Measurements from ENCODE around the gene FAM171A1.
"Not testable (repeated sequence)": the region's sequence is repeated elsewhere in the genome, so short reads cannot be mapped to it uniquely, and the experiment has no call there.

Gene FAM171A1

GRCh38 chr10:15370856-15371701, at the start of gene FAM171A1:
Gene FAM171A1, minus strand, starts transcription at chr10:15371289. Its CDS starts 237 bp downstream, at chr10:15371052.
- DNase-seq (ENCODE audit: low read depth), result no peak

- DNase-seq (ENCODE audit: low read depth), result no peak
These were observed 49.8 kb upstream of the FAM171A1 start for GRCh38 chr10:15420858-15421257.

- DNase-seq (ENCODE audit: low read depth), result no peak
These were observed 48.3 kb upstream of the FAM171A1 start for GRCh38 chr10:15419279-15419874.

GRCh38 chr10:15416034-15416433, 44.9 kb upstream of the FAM171A1 start:
- no peak for DNase-seq (ENCODE audit: low read depth)

GRCh38 chr10:15411010-15411409, 39.9 kb upstream of the FAM171A1 start:
- DNase-seq (ENCODE audit: low read depth), result no peak

GRCh38 chr10:15409350-15409749, 38.3 kb upstream of the FAM171A1 start:
- DNase-seq (ENCODE audit: low read depth), result not testable (repeated sequence)

GRCh38 chr10:15408557-15408956, 37.5 kb upstream of the FAM171A1 start:
- no peak for DNase-seq (ENCODE audit: low read depth)

GRCh38 chr10:15405319-15405718, 34.2 kb upstream of the FAM171A1 start:
- DNase-seq (ENCODE audit: low read depth), result no peak

- DNase-seq (ENCODE audit: low read depth), result no peak
These were observed 30.3 kb upstream of the FAM171A1 start for GRCh38 chr10:15401382-15401781.

GRCh38 chr10:15400461-15400860, 29.4 kb upstream of the FAM171A1 start:
- DNase-seq (ENCODE audit: low read depth), result not testable (repeated sequence)

- no peak for DNase-seq (ENCODE audit: low read depth)
These were observed 28.1 kb upstream of the FAM171A1 start for GRCh38 chr10:15399060-15399661.

GRCh38 chr10:15395935-15396334, 24.8 kb upstream of the FAM171A1 start:
- no peak for DNase-seq (ENCODE audit: low read depth)

GRCh38 chr10:15393139-15393825, 22.2 kb upstream of the FAM171A1 start:
- DNase-seq (ENCODE audit: low read depth), result no peak

- no peak for DNase-seq (ENCODE audit: low read depth)
These were observed 20.4 kb upstream of the FAM171A1 start for GRCh38 chr10:15391491-15391890.

- not testable (repeated sequence) for DNase-seq (ENCODE audit: low read depth)
These were observed 17.1 kb upstream of the FAM171A1 start for GRCh38 chr10:15388172-15388571.

GRCh38 chr10:15387021-15387420, 15.9 kb upstream of the FAM171A1 start:
- DNase-seq (ENCODE audit: low read depth), result no peak

GRCh38 chr10:15385552-15386455, 14.7 kb upstream of the FAM171A1 start:
- no peak for DNase-seq (ENCODE audit: low read depth)

GRCh38 chr10:15381420-15381819, 10.3 kb upstream of the FAM171A1 start:
- no peak for DNase-seq (ENCODE audit: low read depth)

- no peak for DNase-seq (ENCODE audit: low read depth)
These were observed 8.0 kb upstream of the FAM171A1 start for GRCh38 chr10:15379078-15379477.

- no peak for DNase-seq (ENCODE audit: low read depth)
These were observed 7.5 kb upstream of the FAM171A1 start for GRCh38 chr10:15378569-15378968.

GRCh38 chr10:15374566-15374965, 3.5 kb upstream of the FAM171A1 start:
- DNase-seq (ENCODE audit: low read depth), result no peak
